ENCODE results near the gene PPP3CA.

The PPP3CA gene

GRCh38 chr4:101141855-101142254, 205.5 kb downstream of the PPP3CA start:
- H3K9ac ChIP-seq (ENCODE audit: low read length): no peak overlapping the region
- no peaks in the 10 kb centered on the region for H3K27me3 ChIP-seq (ENCODE audit: insufficient read depth, low read length)

GRCh38 chr4:101141230-101141629, 206.1 kb downstream of the PPP3CA start:
- H3K27ac ChIP-seq (ENCODE audit: low read depth, low read length, poor library complexity, severe bottlenecking): peak overlapping the region; percentile 73
- H3K9me3 ChIP-seq (ENCODE audit: low read length): no peaks in the 10 kb centered on the region
- no peak overlapping the region for H3K4me3 ChIP-seq (ENCODE audit: low read depth, low read length, poor library complexity, severe bottlenecking)
- no peaks in the 10 kb centered on the region for H3K27me3 ChIP-seq (ENCODE audit: insufficient read depth, low read length)
- no peaks in the 10 kb centered on the region for H3K9me2 ChIP-seq (ENCODE audit: low read depth, low read length)
- peak overlapping the region; percentile 30 for H3K4me2 ChIP-seq (ENCODE audit: low read length)
- H2AFZ ChIP-seq (ENCODE audit: low read length): no peak overlapping the region
- no peaks in the 10 kb centered on the region for H3F3A ChIP-seq (ENCODE audit: insufficient read depth, low read length)
- no peaks in the 10 kb centered on the region for H3K79me2 ChIP-seq (ENCODE audit: insufficient read depth, low read length)
- no peaks in the 10 kb centered on the region for H4K20me1 ChIP-seq (ENCODE audit: insufficient read depth, low read length)
- no peaks in the 10 kb centered on the region for H3K36me3 ChIP-seq (ENCODE audit: insufficient read depth, low read length)
- TF ChIP-seq CTCF (IDR thresholded peaks at IDR 0.05; ENCODE audit: low read length) (no peak), EZH2 (IDR thresholded peaks at IDR 0.05; ENCODE audit: borderline replicate concordance, low read length) (no peak)
- H3K9ac ChIP-seq (ENCODE audit: low read length): no peak overlapping the region
- H3K4me1 ChIP-seq (ENCODE audit: insufficient read depth, low read length, severe bottlenecking): peaks cover 63% of the 10 kb centered on the region

More at GRCh38 chr4:101141855-101142254, 205.5 kb downstream of the PPP3CA start:
- TF ChIP-seq EZH2 (IDR thresholded peaks at IDR 0.05; ENCODE audit: borderline replicate concordance, low read length): no peak
- TF ChIP-seq CTCF (IDR thresholded peaks at IDR 0.05; ENCODE audit: low read length): no peak
- Histone ChIP-seq H3K9me3 (ENCODE audit: low read length) (no peaks in the 10 kb centered on the region), H3K27ac (ENCODE audit: low read depth, low read length, poor library complexity, severe bottlenecking) (peak overlapping the region; percentile 73), H3K79me2 (ENCODE audit: insufficient read depth, low read length) (no peaks in the 10 kb centered on the region), H4K20me1 (ENCODE audit: insufficient read depth, low read length) (no peaks in the 10 kb centered on the region), H3K4me1 (ENCODE audit: insufficient read depth, low read length, severe bottlenecking) (peaks cover 57% of the 10 kb centered on the region), H3K9me2 (ENCODE audit: low read depth, low read length) (no peaks in the 10 kb centered on the region), H2AFZ (ENCODE audit: low read length) (no peak overlapping the region), H3F3A (ENCODE audit: insufficient read depth, low read length) (no peaks in the 10 kb centered on the region), H3K4me2 (ENCODE audit: low read length) (peak overlapping the region; percentile 30), H3K36me3 (ENCODE audit: insufficient read depth, low read length) (no peaks in the 10 kb centered on the region), H3K4me3 (ENCODE audit: low read depth, low read length, poor library complexity, severe bottlenecking) (no peak overlapping the region)

- no peak overlapping the region for H2AFZ ChIP-seq (ENCODE audit: low read length)
- no peak overlapping the region for H3K4me3 ChIP-seq (ENCODE audit: low read depth, low read length, poor library complexity, severe bottlenecking)
- H3K9ac ChIP-seq (ENCODE audit: low read length): no peak overlapping the region
- no peaks in the 10 kb centered on the region for H3K36me3 ChIP-seq (ENCODE audit: insufficient read depth, low read length)
- H3K9me2 ChIP-seq (ENCODE audit: low read depth, low read length): no peaks in the 10 kb centered on the region
- H3K9me3 ChIP-seq (ENCODE audit: low read length): no peaks in the 10 kb centered on the region
- H3K27me3 ChIP-seq (ENCODE audit: insufficient read depth, low read length): no peaks in the 10 kb centered on the region
- no peak for TF ChIP-seq CTCF (IDR thresholded peaks at IDR 0.05; ENCODE audit: low read length)
- no peak for TF ChIP-seq EZH2 (IDR thresholded peaks at IDR 0.05; ENCODE audit: borderline replicate concordance, low read length)
- no peaks in the 10 kb centered on the region for H4K20me1 ChIP-seq (ENCODE audit: insufficient read depth, low read length)
- H3K79me2 ChIP-seq (ENCODE audit: insufficient read depth, low read length): no peaks in the 10 kb centered on the region
- H3K27ac ChIP-seq (ENCODE audit: low read depth, low read length, poor library complexity, severe bottlenecking): peak overlapping the region; percentile 73
- no peaks in the 10 kb centered on the region for H3F3A ChIP-seq (ENCODE audit: insufficient read depth, low read length)
- H3K4me1 ChIP-seq (ENCODE audit: insufficient read depth, low read length, severe bottlenecking): peaks cover 73% of the 10 kb centered on the region
- H3K4me2 ChIP-seq (ENCODE audit: low read length): no peak overlapping the region; the same call in 1 of the 2 replicates
Measured at GRCh38 chr4:101140228-101140627, 207.1 kb downstream of the PPP3CA start.
